ENCODE measurements around the gene ERV3-1.
"Not testable (repeated sequence)": the region's sequence is repeated elsewhere in the genome, so short reads cannot be mapped to it uniquely, and the experiment has no call there.

Gene ERV3-1, protein sequence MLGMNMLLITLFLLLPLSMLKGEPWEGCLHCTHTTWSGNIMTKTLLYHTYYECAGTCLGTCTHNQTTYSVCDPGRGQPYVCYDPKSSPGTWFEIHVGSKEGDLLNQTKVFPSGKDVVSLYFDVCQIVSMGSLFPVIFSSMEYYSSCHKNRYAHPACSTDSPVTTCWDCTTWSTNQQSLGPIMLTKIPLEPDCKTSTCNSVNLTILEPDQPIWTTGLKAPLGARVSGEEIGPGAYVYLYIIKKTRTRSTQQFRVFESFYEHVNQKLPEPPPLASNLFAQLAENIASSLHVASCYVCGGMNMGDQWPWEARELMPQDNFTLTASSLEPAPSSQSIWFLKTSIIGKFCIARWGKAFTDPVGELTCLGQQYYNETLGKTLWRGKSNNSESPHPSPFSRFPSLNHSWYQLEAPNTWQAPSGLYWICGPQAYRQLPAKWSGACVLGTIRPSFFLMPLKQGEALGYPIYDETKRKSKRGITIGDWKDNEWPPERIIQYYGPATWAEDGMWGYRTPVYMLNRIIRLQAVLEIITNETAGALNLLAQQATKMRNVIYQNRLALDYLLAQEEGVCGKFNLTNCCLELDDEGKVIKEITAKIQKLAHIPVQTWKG

DNA sequence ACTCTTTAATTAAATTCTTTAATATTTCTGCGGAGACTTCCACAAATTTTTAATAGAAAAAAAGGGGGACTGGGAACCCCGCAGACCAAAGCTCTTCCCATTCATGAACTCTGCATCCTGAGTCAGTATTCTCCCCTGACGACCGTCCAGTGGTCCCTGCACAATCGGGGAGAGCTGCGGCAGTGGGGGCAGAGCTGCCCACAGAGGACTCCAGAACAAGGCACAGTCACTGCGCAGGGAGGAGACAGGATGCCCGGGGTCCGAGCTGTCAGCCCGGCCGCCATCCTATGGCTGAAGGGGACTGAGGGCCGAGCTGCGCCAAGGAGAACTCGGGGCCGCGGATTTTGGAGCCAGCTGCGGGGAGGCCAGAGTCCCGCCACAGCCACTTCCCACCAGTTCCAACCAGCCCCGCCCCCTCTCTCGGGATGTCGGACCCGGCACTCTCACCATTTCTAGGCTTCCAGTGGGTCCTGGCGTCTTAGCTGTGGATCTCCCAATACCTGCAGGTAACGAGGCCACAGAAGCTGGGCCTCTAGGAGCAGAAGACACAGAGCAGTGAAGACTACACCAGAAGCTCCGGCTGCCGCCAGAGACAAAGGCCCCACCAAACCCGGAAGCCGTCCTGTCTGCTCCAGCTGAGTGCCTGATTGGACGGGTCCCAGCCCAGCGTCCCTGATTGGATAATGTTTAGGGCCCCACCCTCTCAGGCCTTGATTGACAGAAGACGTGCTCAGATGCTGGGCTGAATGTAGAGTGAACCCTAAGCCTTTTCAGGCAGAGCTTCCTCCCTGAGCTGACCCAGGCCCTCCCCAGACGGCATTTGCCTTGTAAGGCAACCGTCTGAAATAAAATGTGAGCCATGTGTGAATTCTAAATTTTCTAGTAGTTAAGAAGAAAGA lies at the start of gene ERV3-1:
TSS of gene ERV3-1 (minus strand) at position 594 of the 899 bp plus-strand sequence. CDS start 13,661 bp downstream, outside the sequence.
- DNase-seq (ENCODE audit: low read depth in 2 of 2), result peak; percentile 72 to 83

- DNase-seq (ENCODE audit: low read depth in 2 of 2), result not testable (repeated sequence)
Measured at GRCh38 chr7:65055786-65056185, 49.3 kb upstream of the ERV3-1 start.

DNA sequence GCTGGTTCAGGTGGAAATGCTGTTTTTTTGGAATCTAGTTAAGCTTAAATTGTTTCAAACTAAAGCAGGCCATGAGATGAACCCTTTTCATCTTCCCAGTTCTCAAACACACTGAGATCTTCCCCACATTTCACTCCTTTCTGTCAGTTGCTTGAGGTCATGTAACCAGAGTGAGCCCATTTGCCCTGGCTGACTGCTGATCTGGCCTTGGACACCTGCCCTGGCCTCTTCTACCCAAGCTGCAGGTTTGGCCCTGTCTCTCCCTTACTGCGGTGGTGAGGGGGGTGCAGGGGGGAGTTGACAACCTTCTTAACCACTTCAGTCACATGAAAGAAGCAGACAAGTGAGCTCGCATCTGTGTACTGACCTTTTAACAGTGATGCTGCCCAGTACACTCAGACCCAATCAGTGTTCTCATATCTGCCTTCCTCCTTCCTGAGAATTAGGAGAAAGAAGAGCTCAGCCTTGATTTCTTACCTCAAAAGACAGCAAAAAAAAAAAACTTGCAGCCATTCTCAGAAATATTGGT lies 48.0 kb upstream of the ERV3-1 start:
- not testable (repeated sequence) for DNase-seq (ENCODE audit: low read depth in 2 of 2)

- DNase-seq (ENCODE audit: low read depth in 2 of 2), result not testable (repeated sequence)
Measured at GRCh38 chr7:65051654-65052053, 45.2 kb upstream of the ERV3-1 start.

GRCh38 chr7:65051139-65051538 lies 44.7 kb upstream of the ERV3-1 start:
- not testable (repeated sequence) for DNase-seq (ENCODE audit: low read depth in 2 of 2)

- not testable (repeated sequence) for DNase-seq (ENCODE audit: low read depth in 2 of 2)
Measured at GRCh38 chr7:65046329-65046728, 39.8 kb upstream of the ERV3-1 start.

DNA sequence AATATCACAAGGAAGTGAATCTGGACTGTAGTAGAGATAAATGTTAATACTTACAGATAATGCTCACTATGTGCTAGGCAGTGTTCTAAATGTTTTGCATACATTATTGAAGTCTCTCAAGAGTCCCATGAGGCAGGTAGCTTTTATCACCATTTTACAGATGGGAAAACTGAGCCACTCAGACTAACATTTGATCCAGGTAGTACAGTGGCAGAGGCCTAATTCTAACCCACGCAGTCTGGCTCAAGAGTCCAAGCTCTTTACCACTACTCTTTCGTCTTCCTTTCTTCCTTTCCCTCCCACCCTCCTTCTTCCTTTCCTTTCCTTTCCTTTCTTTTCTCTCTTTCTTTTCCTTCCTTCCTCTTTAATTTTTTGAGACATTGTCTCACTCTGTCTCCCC lies 39.1 kb upstream of the ERV3-1 start:
- DNase-seq (ENCODE audit: low read depth in 2 of 2), result not testable (repeated sequence)

DNA sequence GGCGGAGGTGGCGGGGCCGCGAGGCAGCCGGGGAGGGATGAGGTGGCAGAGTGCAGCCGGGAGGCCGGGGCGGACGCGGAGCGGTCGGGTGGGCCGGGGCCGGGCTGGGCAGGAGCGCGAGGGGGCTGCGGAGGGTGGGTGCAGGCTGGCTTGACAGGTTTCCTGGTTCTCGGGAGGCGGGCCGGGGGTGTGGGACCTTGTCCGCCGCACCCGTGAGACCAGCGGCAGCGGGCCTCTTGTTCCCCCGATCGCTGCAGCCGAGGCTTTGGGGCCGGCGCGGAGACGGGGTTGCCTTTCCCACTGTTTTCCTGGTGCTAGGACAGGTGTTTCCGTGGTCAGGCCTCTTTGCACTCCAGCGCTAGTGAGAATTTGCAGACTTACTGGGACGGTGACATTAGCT lies 32.3 kb upstream of the ERV3-1 start:
- peak in 1 of 2 donors; percentile 1 for DNase-seq (ENCODE audit: low read depth in 2 of 2)

- DNase-seq (ENCODE audit: low read depth in 2 of 2), result peak; percentile 90
Measured at GRCh38 chr7:65037740-65038688, 31.5 kb upstream of the ERV3-1 start.

GRCh38 chr7:65036526-65036925 lies 30.0 kb upstream of the ERV3-1 start:
- not testable (repeated sequence) for DNase-seq (ENCODE audit: low read depth in 2 of 2)

GRCh38 chr7:65035469-65035868 lies 29.0 kb upstream of the ERV3-1 start:
- DNase-seq (ENCODE audit: low read depth in 2 of 2), result not testable (repeated sequence)

GRCh38 chr7:65034120-65034782 lies 27.8 kb upstream of the ERV3-1 start:
- DNase-seq (ENCODE audit: low read depth in 2 of 2), result not testable (repeated sequence)

DNA sequence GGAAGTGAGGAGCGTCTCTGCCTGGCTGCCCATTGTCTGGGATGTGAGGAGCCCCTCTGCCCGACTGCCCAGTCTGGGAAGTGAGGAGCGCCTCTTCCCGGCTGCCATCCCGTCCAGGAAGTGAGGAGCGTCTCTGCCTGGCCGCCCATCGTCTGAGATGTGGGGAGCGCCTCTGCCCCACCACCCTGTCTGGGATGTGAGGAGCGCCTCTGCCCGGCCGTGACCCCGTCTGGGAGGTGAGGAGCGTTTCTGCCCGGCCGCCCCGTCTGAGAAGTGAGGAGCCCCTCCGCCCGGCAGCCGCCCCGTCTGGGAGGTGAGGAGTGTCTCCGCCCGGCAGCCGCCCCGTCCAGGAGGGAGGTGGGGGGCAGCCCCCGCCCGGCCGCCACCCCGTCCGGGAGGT lies 26.9 kb upstream of the ERV3-1 start:
- DNase-seq (ENCODE audit: low read depth in 2 of 2), result not testable (repeated sequence)

- DNase-seq (ENCODE audit: low read depth in 2 of 2), result not testable (repeated sequence)
Measured at GRCh38 chr7:65025023-65025422, 18.5 kb upstream of the ERV3-1 start.

DNA sequence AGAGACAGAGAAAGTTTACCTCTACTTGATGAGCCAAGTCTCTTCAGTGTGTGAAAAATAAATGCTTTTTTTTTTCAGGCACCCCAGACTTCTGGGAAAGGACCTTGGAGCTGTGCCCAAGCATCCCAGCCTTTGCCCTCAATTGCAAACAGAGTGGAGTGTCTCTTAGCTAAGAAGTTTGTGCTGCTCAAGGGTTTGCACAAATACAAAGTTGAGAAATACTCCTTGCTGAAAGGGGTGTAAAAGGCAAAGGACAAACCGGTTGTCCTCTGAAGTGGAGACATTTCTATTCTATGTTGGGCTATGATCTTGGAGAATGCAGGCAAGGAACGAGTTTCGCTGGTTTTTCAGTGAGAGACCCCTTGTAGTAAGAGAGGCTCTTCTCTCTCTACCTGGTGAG lies 14.5 kb upstream of the ERV3-1 start:
- DNase-seq (ENCODE audit: low read depth in 2 of 2), result not testable (repeated sequence)

- DNase-seq (ENCODE audit: low read depth in 2 of 2), result not testable (repeated sequence)
Measured at GRCh38 chr7:65009881-65010280, 3.4 kb upstream of the ERV3-1 start.

GRCh38 chr7:65009394-65009793 lies 2.9 kb upstream of the ERV3-1 start:
- not testable (repeated sequence) for DNase-seq (ENCODE audit: low read depth in 2 of 2)

DNA sequence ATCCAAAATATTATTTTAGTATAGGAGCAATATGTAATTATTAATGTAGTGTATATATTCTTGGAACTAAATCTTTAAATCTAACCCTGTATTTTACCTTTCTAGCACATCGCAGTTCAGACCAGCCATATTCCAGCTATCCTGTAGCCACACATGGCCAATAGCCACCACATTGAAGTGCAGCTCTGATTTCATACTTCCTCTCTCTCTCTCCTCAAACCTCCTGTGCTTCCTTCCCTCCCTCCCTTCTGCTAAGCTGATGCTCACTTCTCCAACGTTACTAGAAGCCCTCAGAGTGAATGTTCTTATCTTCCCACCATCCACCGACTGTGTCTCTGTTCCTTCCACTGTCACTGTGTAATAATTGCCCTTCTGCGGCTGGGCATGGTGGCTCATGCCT lies 549 bp upstream of the ERV3-1 start:
- not testable (repeated sequence) for DNase-seq (ENCODE audit: low read depth in 2 of 2)

DNA sequence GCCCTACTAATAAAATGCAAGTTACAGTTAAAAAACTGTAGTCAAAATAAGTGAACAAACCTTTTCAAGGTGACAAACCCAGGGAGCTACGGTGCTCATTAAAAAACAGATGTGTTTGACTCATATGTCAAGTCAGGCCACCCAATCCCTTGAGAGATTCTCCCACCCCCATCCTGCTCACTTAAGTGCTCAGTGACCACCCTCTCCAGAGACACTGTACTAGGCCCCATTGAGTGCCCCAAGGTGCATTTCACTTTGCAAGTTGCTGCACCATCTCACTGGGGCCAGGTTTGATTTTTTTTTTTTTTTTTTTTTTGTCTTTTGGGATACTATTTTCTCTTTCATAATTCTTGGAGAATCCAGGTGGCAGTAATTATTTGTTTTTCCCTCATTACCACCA lies 1.9 kb downstream of the ERV3-1 start:
- no peak for DNase-seq (ENCODE audit: low read depth in 2 of 2)

DNA sequence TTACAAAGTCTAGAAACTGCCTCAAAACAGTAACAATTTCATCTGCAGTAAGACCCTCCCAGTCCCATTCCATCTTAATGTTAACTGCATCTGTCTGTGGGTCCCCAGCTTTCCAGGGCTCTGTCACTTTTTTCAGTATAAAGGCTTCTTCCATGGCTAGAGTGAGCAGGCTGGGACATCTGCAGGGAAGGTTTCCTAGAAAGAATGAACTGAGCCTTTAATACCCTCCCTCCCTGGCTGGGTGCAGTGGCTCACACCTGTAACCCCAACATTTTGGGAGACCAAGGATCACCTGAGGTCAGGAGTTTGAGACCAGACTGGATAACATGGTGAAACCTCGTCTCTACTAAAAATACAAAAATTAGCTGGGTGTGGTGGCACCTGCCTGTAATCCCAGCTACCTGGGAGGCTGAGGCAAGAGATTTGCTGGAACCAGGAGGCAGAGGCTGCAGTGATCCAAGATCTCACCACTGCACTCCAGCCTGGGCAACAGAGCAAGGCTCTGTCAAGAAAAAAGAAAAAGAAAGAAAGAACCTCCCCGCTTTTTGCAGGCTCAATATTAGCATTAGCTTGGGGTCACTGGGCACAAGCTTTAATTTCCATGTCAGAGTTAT lies 3.4 kb downstream of the ERV3-1 start:
- no peak for DNase-seq (ENCODE audit: low read depth in 2 of 2)
